GM23338 (cell line): ENCODE results near the gene GOLGA8A. TPM values are rescaled to one million over a fixed set of nuclear protein-coding genes. Genes with fewer than 3 reads are reported as not detected.

ENCODE experiments used
- ATAC-seq: fragments of 200-7000 bp; cut with Tn5 transposase; 3 replicates; pipeline ENCODE4 v1.9.1; 2020
- DNase-seq: peaks from one replicate; pipeline ENCODE4 v3.0.0-alpha.2; 2015; ENCODE audit warnings: low spot score
- H2AFZ ChIP-seq: fragments of 200-600 bp; sonication (generic); 2 replicates; pipeline ENCODE4 v1.8.0; 2016; ENCODE audit warnings: antibody characterized with exemption, mild to moderate bottlenecking, moderate library complexity
- H3F3A ChIP-seq: fragments of 200-600 bp; sonication (generic); replicated peaks from 2 replicates; pipeline ENCODE4 v1.8.0; 2017; ENCODE audit warnings: antibody characterized with exemption, mixed run types, low read depth
- H3K27ac ChIP-seq: fragments of 200-600 bp; sonication (generic); 2 replicates; pipeline ENCODE4 v1.6.1; 2016; ENCODE audit warnings: low read depth
- H3K27me3 ChIP-seq: fragments of 200-600 bp; sonication (generic); 2 replicates; pipeline ENCODE4 v1.8.0; 2016; ENCODE audit warnings: mild to moderate bottlenecking, mixed run types, moderate library complexity; ENCODE audit not compliant: insufficient read depth
- H3K36me3 ChIP-seq: fragments of 200-600 bp; sonication (generic); 2 replicates; pipeline ENCODE4 v1.8.0; 2016; ENCODE audit warnings: mild to moderate bottlenecking; ENCODE audit not compliant: insufficient read depth
- H3K4me1 ChIP-seq: fragments of 200-600 bp; sonication (generic); 2 replicates; pipeline ENCODE4 v1.8.0; 2016; ENCODE audit warnings: mild to moderate bottlenecking, moderate library complexity; ENCODE audit not compliant: insufficient read depth
- H3K4me2 ChIP-seq: fragments of 200-600 bp; sonication (generic); 2 replicates; pipeline ENCODE4 v1.7.1; 2017; ENCODE audit warnings: mixed run types
- H3K4me3 ChIP-seq: fragments of 200-600 bp; sonication (generic); 2 replicates; pipeline ENCODE4 v1.6.1; 2016; ENCODE audit warnings: mixed run types
- H3K79me2 ChIP-seq: fragments of 200-600 bp; sonication (generic); replicated peaks from 2 replicates; pipeline ENCODE4 v1.8.0; 2017; ENCODE audit warnings: mild to moderate bottlenecking; ENCODE audit not compliant: insufficient read depth
- H3K9me2 ChIP-seq: fragments of 200-600 bp; sonication (generic); 2 replicates; pipeline ENCODE4 v1.8.0; 2017; ENCODE audit not compliant: insufficient read depth
- H4K20me1 ChIP-seq: fragments of 200-600 bp; sonication (generic); replicated peaks from 2 replicates; pipeline ENCODE4 v1.8.0; 2017; ENCODE audit warnings: mild to moderate bottlenecking; ENCODE audit not compliant: insufficient read depth
- H3K27ac Mint-ChIP-seq: 2 replicates; pipeline ENCODE4 v1.8.0; 2020; ENCODE audit warnings: inconsistent platforms, mild to moderate bottlenecking, moderate library complexity, mixed read lengths
- H3K27me3 Mint-ChIP-seq: 3 replicates; pipeline ENCODE4 v1.8.0; 2022; ENCODE audit warnings: low read depth, mild to moderate bottlenecking, moderate library complexity, mixed read lengths, inconsistent platforms; ENCODE audit not compliant: insufficient read depth, poor library complexity
- H3K36me3 Mint-ChIP-seq: 3 replicates; pipeline ENCODE4 v1.8.0; 2021; ENCODE audit warnings: low read depth, mild to moderate bottlenecking, inconsistent platforms, moderate library complexity, mixed read lengths
- H3K4me1 Mint-ChIP-seq: 3 replicates; pipeline ENCODE4 v1.8.0; 2020; ENCODE audit warnings: mild to moderate bottlenecking, inconsistent platforms, mixed read lengths
- H3K4me3 Mint-ChIP-seq: 3 replicates; pipeline ENCODE4 v1.8.0; 2021; ENCODE audit warnings: moderate library complexity, mild to moderate bottlenecking, inconsistent platforms, mixed read lengths
- H3K9me3 Mint-ChIP-seq: 3 replicates; pipeline ENCODE4 v1.8.0; 2020; ENCODE audit warnings: moderate library complexity, mild to moderate bottlenecking, inconsistent platforms, mixed read lengths
- CREB1 ChIP-seq: fragments of 250-450 bp; sonication (Bioruptor Pico); IDR thresholded peaks from 2 replicates; pipeline ENCODE4 v1.5.0; 2020; ENCODE audit warnings: low read depth, mild to moderate bottlenecking, moderate library complexity
- EZH2phosphoT487 ChIP-seq: fragments of 200-600 bp; sonication (generic); IDR thresholded peaks from one replicate; pipeline ENCODE4 v1.8.1; 2018; ENCODE audit warnings: antibody characterized with exemption; ENCODE audit not compliant: unreplicated experiment
- JUNB ChIP-seq: IDR thresholded peaks from one replicate; pipeline ENCODE4 v1.6.1; 2016; ENCODE audit warnings: antibody characterized with exemption; ENCODE audit not compliant: unreplicated experiment
- NANOG ChIP-seq: IDR thresholded peaks from 2 replicates; pipeline ENCODE4 v1.6.1; 2016; ENCODE audit warnings: antibody characterized with exemption, borderline replicate concordance
- POLR2AphosphoS5 ChIP-seq: IDR thresholded peaks from 2 replicates; pipeline ENCODE4 v1.6.1; 2016; ENCODE audit warnings: antibody characterized with exemption, low read depth
- STAT1 ChIP-seq: IDR thresholded peaks from one replicate; pipeline ENCODE4 v1.6.1; 2016; ENCODE audit warnings: antibody characterized with exemption; ENCODE audit not compliant: unreplicated experiment
- ZNF114 ChIP-seq: fragments of 250-450 bp; sonication (Bioruptor Pico); IDR thresholded peaks from 2 replicates; pipeline ENCODE4 v1.5.0; 2020; ENCODE audit warnings: mild to moderate bottlenecking, moderate library complexity
- ZNF331 ChIP-seq: fragments of 250-450 bp; sonication (Bioruptor Pico); IDR thresholded peaks from 2 replicates; pipeline ENCODE4 v1.5.0; 2020; ENCODE audit warnings: low read depth, mild to moderate bottlenecking, moderate library complexity
- polyA plus RNA-seq: library from polyadenylated mRNA; unstranded; fragments of >200 nt; fragmentation: Nextera tagmentation; extraction: Ambion mirVana; gene quantifications from 2 replicates; pipeline ENCODE4 v1.2.1, GENCODE V29; 2016
- total RNA-seq: library from RNA; depleted of rRNA; stranded (reverse); fragments of >200 nt; shearing (Covaris generic); gene quantifications from 2 replicates; pipeline ENCODE4 v1.2.3, GENCODE V29; 2014
- TF ChIP-seq, protein P1 (sequence below): IDR thresholded peaks from one replicate; pipeline ENCODE4 v1.6.1; 2018; ENCODE audit warnings: antibody characterized with exemption; ENCODE audit not compliant: unreplicated experiment
- TF ChIP-seq, protein P2 (sequence below), 2 experiments: fragments of 200-600 bp in 1 of 2; sonication (generic) in 1 of 2; conservative IDR thresholded peaks; 2 replicates each; pipeline versions ENCODE4 v1.5.1 to v1.6.1; 2016 to 2017; ENCODE audit warnings: antibody characterized with exemption in 2 of 2, low read depth in 2 of 2, mild to moderate bottlenecking in 2 of 2, moderate library complexity in 1 of 2
- TF ChIP-seq, protein P3 (sequence below): IDR thresholded peaks from 2 replicates; pipeline ENCODE4 v1.6.1; 2016; ENCODE audit warnings: antibody characterized with exemption

Gene GOLGA8A
- total and polyA plus RNA-seq, 2 experiments from 2014 or later: 5.0 to 6.1 TPM

DNA sequence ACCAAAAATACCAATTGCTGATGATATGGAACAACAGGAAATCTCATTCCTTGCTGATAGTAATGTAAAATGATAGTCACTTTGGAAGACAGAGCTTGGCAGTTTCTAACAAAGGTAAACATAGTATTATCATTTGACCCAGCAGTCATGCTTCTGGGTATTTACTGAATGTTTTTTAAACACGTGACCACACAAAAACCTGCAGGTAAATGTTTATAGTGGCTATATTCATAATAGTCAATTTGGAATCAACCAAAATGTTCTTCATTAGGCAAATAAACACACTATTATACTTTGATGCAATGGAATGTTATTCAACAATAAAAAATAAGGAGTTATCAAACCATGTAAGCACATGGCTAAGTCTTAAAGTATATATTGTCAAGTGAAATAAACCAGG is 24.1 kb upstream of the GOLGA8A start:
- H3K4me1 Mint-ChIP-seq: no peaks in the 10 kb centered on the region
- H3K9me3 Mint-ChIP-seq: no peaks in the 10 kb centered on the region
- no peak for DNase-seq
- no peak for ATAC-seq
- Histone ChIP-seq H3K4me2 (no peak overlapping the region), H3K79me2 (no peaks in the 10 kb centered on the region), H4K20me1 (no peaks in the 10 kb centered on the region), H3K4me1 (no peaks in the 10 kb centered on the region), H3K27me3 (no peaks in the 10 kb centered on the region), H3F3A (no peaks in the 10 kb centered on the region), H3K36me3 (no peaks in the 10 kb centered on the region), H2AFZ (no peak overlapping the region), H3K4me3 (no peak overlapping the region), H3K9me2 (no peaks in the 10 kb centered on the region), H3K27ac (no peak overlapping the region)
- H3K27me3 Mint-ChIP-seq: no peaks in the 10 kb centered on the region
- no peak overlapping the region for H3K27ac Mint-ChIP-seq
- H3K4me3 Mint-ChIP-seq: no peak overlapping the region
- H3K36me3 Mint-ChIP-seq: no peaks in the 10 kb centered on the region
- TF ChIP-seq, protein P1, sequence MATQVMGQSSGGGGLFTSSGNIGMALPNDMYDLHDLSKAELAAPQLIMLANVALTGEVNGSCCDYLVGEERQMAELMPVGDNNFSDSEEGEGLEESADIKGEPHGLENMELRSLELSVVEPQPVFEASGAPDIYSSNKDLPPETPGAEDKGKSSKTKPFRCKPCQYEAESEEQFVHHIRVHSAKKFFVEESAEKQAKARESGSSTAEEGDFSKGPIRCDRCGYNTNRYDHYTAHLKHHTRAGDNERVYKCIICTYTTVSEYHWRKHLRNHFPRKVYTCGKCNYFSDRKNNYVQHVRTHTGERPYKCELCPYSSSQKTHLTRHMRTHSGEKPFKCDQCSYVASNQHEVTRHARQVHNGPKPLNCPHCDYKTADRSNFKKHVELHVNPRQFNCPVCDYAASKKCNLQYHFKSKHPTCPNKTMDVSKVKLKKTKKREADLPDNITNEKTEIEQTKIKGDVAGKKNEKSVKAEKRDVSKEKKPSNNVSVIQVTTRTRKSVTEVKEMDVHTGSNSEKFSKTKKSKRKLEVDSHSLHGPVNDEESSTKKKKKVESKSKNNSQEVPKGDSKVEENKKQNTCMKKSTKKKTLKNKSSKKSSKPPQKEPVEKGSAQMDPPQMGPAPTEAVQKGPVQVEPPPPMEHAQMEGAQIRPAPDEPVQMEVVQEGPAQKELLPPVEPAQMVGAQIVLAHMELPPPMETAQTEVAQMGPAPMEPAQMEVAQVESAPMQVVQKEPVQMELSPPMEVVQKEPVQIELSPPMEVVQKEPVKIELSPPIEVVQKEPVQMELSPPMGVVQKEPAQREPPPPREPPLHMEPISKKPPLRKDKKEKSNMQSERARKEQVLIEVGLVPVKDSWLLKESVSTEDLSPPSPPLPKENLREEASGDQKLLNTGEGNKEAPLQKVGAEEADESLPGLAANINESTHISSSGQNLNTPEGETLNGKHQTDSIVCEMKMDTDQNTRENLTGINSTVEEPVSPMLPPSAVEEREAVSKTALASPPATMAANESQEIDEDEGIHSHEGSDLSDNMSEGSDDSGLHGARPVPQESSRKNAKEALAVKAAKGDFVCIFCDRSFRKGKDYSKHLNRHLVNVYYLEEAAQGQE: no peak
- TF ChIP-seq ZNF114 (CRISPR knock-in tag) (no peak), POLR2AphosphoS5 (no peak), NANOG (no peak), ZNF331 (CRISPR knock-in tag) (no peak), STAT1 (no peak)
- TF ChIP-seq, protein P2, sequence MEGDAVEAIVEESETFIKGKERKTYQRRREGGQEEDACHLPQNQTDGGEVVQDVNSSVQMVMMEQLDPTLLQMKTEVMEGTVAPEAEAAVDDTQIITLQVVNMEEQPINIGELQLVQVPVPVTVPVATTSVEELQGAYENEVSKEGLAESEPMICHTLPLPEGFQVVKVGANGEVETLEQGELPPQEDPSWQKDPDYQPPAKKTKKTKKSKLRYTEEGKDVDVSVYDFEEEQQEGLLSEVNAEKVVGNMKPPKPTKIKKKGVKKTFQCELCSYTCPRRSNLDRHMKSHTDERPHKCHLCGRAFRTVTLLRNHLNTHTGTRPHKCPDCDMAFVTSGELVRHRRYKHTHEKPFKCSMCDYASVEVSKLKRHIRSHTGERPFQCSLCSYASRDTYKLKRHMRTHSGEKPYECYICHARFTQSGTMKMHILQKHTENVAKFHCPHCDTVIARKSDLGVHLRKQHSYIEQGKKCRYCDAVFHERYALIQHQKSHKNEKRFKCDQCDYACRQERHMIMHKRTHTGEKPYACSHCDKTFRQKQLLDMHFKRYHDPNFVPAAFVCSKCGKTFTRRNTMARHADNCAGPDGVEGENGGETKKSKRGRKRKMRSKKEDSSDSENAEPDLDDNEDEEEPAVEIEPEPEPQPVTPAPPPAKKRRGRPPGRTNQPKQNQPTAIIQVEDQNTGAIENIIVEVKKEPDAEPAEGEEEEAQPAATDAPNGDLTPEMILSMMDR (conservative IDR thresholded peaks at IDR 0.05; ENCODE audit: low read depth in 2 of 2): no peak

DNA sequence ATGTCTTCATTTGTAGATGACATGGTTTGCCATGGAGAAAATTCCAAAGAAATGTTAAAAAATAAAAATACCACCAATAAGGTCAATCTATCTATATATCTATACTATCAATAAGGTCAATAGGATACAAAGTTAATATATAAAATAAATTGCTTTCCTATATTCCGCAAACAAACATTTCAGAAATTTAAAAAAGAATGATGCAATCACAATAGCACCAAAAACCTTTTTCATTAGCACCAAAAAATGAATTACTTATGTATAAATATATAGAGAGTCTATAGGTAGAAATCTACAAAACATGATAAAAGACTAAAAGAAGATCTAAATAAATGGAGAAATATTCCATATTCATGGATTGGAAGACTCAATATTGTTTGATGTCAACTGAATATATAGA is 22.8 kb upstream of the GOLGA8A start:
- Histone ChIP-seq H3K36me3 (no peaks in the 10 kb centered on the region), H3K9me2 (no peaks in the 10 kb centered on the region), H4K20me1 (no peaks in the 10 kb centered on the region), H3K4me2 (no peak overlapping the region), H3F3A (no peaks in the 10 kb centered on the region), H2AFZ (no peak overlapping the region), H3K27me3 (no peaks in the 10 kb centered on the region), H3K4me1 (no peaks in the 10 kb centered on the region), H3K27ac (no peak overlapping the region), H3K4me3 (no peak overlapping the region), H3K79me2 (no peaks in the 10 kb centered on the region)
- DNase-seq (no peak), ATAC-seq (no peak)
- Mint-ChIP-seq H3K36me3 (no peaks in the 10 kb centered on the region), H3K9me3 (no peaks in the 10 kb centered on the region), H3K4me3 (no peak overlapping the region), H3K4me1 (no peaks in the 10 kb centered on the region), H3K27ac (no peak overlapping the region), H3K27me3 (no peaks in the 10 kb centered on the region)
- TF ChIP-seq, protein P3, sequence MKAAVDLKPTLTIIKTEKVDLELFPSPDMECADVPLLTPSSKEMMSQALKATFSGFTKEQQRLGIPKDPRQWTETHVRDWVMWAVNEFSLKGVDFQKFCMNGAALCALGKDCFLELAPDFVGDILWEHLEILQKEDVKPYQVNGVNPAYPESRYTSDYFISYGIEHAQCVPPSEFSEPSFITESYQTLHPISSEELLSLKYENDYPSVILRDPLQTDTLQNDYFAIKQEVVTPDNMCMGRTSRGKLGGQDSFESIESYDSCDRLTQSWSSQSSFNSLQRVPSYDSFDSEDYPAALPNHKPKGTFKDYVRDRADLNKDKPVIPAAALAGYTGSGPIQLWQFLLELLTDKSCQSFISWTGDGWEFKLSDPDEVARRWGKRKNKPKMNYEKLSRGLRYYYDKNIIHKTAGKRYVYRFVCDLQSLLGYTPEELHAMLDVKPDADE: no peak
- TF ChIP-seq CREB1 (no peak), EZH2phosphoT487 (no peak), JUNB (no peak), ZNF331 (CRISPR knock-in tag) (no peak), ZNF114 (CRISPR knock-in tag) (no peak)
